SK-N-SH treated with all-trans-retinoic acid at 6 μM for 48 hours (cell line): ENCODE measurements around the gene LTBP4.

Experiments used
- ARNTL ChIP-seq: fragments of 450-650 bp; formaldehyde crosslinking; IDR thresholded peaks from 2 replicates; pipeline ENCODE4 v1.5.0; 2020; ENCODE audit warnings: low read depth, mild to moderate bottlenecking, moderate library complexity, borderline replicate concordance
- ZFP3 ChIP-seq: fragments of 250-450 bp; sonication (Bioruptor Pico); IDR thresholded peaks from 2 replicates; pipeline ENCODE4 v1.5.0; 2020; ENCODE audit warnings: mild to moderate bottlenecking, moderate library complexity
- TF ChIP-seq, protein P1 (sequence below): fragments of 250-450 bp; sonication (Bioruptor Pico); IDR thresholded peaks from 2 replicates; pipeline ENCODE4 v1.5.1; 2020; ENCODE audit warnings: low read depth, mild to moderate bottlenecking, moderate library complexity

DNA sequence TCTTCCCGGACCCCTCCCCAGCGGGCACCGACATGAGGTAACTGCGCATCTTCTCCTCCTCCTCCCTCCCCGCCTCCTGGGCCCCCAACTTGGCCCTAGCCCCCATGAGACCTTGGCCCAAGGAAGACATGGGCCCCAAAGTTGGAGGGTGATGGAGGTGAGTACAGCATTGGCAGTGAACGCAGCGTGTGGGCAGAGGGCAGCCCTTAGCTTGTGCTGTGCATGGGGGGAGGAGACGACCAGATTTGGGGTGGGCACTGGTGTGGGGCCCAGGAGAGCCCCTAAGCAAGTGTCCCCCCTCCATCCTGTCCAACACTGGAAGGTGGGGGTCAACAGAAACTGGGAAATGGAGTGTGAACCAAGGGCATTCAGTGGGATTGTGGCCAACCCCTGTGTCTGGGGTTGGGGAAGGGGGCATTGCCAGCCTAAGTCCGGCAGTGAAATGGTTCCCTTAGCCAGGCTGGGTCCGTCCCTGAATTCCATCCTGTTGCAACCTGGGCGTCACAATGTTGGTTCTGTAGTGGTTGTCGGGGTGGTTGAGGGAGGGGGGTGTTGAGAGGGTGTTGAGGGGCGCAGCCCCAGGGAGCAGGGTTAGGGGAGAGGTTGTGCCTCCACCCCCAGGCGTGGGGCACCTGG, 65.8 kb downstream of the LTBP4 start:
- TF ChIP-seq, protein P1, sequence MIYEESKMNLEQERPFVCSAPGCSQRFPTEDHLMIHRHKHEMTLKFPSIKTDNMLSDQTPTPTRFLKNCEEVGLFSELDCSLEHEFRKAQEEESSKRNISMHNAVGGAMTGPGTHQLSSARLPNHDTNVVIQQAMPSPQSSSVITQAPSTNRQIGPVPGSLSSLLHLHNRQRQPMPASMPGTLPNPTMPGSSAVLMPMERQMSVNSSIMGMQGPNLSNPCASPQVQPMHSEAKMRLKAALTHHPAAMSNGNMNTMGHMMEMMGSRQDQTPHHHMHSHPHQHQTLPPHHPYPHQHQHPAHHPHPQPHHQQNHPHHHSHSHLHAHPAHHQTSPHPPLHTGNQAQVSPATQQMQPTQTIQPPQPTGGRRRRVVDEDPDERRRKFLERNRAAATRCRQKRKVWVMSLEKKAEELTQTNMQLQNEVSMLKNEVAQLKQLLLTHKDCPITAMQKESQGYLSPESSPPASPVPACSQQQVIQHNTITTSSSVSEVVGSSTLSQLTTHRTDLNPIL (CRISPR knock-in tag), result no peak
- TF ChIP-seq ZFP3 (CRISPR knock-in tag) (no peak), ARNTL (no peak)
